GM23338 (cell line): ENCODE data around the gene MPEG1.

Experiments used
- CREB1 ChIP-seq: fragments of 250-450 bp; sonication (Bioruptor Pico); IDR thresholded peaks from 2 replicates; pipeline ENCODE4 v1.5.0; 2020; ENCODE audit warnings: low read depth, mild to moderate bottlenecking, moderate library complexity
- CTCF ChIP-seq, 2 experiments: fragments of 200-600 bp in 1 of 2; sonication (generic) in 1 of 2; conservative IDR thresholded peaks; 2 replicates each; pipeline versions ENCODE4 v1.5.1 to v1.6.1; 2016 to 2017; ENCODE audit warnings: antibody characterized with exemption in 2 of 2, low read depth in 2 of 2, mild to moderate bottlenecking in 2 of 2, moderate library complexity in 1 of 2
- ETS1 ChIP-seq: IDR thresholded peaks from 2 replicates; pipeline ENCODE4 v1.6.1; 2016; ENCODE audit warnings: antibody characterized with exemption
- EZH2 ChIP-seq: fragments of 200-600 bp; sonication (generic); IDR thresholded peaks from one replicate; pipeline ENCODE4 v1.8.0; 2017; ENCODE audit warnings: antibody characterized with exemption, mild to moderate bottlenecking, low read depth; ENCODE audit not compliant: unreplicated experiment
- EZH2phosphoT487 ChIP-seq: fragments of 200-600 bp; sonication (generic); IDR thresholded peaks from one replicate; pipeline ENCODE4 v1.8.1; 2018; ENCODE audit warnings: antibody characterized with exemption; ENCODE audit not compliant: unreplicated experiment
- JUNB ChIP-seq: IDR thresholded peaks from one replicate; pipeline ENCODE4 v1.6.1; 2016; ENCODE audit warnings: antibody characterized with exemption; ENCODE audit not compliant: unreplicated experiment
- NANOG ChIP-seq: IDR thresholded peaks from 2 replicates; pipeline ENCODE4 v1.6.1; 2016; ENCODE audit warnings: antibody characterized with exemption, borderline replicate concordance
- POLR2AphosphoS5 ChIP-seq: IDR thresholded peaks from 2 replicates; pipeline ENCODE4 v1.6.1; 2016; ENCODE audit warnings: antibody characterized with exemption, low read depth
- REST ChIP-seq: IDR thresholded peaks from one replicate; pipeline ENCODE4 v1.6.1; 2018; ENCODE audit warnings: antibody characterized with exemption; ENCODE audit not compliant: unreplicated experiment
- ZNF331 ChIP-seq: fragments of 250-450 bp; sonication (Bioruptor Pico); IDR thresholded peaks from 2 replicates; pipeline ENCODE4 v1.5.0; 2020; ENCODE audit warnings: low read depth, mild to moderate bottlenecking, moderate library complexity

GRCh38 chr11:59212222-59212621 lies 505 bp downstream of the MPEG1 start:
- TF ChIP-seq CTCF (conservative IDR thresholded peaks at IDR 0.05; ENCODE audit: low read depth in 2 of 2) (no peak), REST (no peak), POLR2AphosphoS5 (no peak), EZH2phosphoT487 (no peak), NANOG (no peak), ETS1 (no peak), EZH2 (no peak), CREB1 (CRISPR knock-in tag) (no peak), ZNF331 (CRISPR knock-in tag) (no peak), JUNB (no peak)
